HepG2 (cell line): Measurements from ENCODE around the gene ARHGAP35. TPM values are rescaled to one million over a fixed set of nuclear protein-coding genes. Genes with fewer than 3 reads are reported as not detected.

ENCODE experiments used
- CBX5 ChIP-seq: sonication (generic); formaldehyde crosslinking; IDR thresholded peaks from 2 replicates; pipeline ENCODE4 v1.4.0; 2020; ENCODE audit warnings: missing genetic modification reagents, borderline replicate concordance
- DNMT1 ChIP-seq: sonication (generic); formaldehyde crosslinking; IDR thresholded peaks from 2 replicates; pipeline ENCODE4 v1.5.1; 2020; ENCODE audit warnings: mild to moderate bottlenecking, missing genetic modification reagents
- EHMT2 ChIP-seq: fragments of 200-600 bp; sonication (generic); IDR thresholded peaks from 2 replicates; pipeline ENCODE4 v1.7.0; 2017; ENCODE audit warnings: antibody characterized with exemption, low read depth, low read length, borderline replicate concordance
- FOXJ3 ChIP-seq: sonication (generic); formaldehyde crosslinking; IDR thresholded peaks from 2 replicates; pipeline ENCODE4 v1.4.0; 2020; ENCODE audit warnings: missing genetic modification reagents, mild to moderate bottlenecking, borderline replicate concordance
- NCOA2 ChIP-seq: sonication (generic); formaldehyde crosslinking; IDR thresholded peaks from 2 replicates; pipeline ENCODE4 v1.8.0; 2022; ENCODE audit warnings: inconsistent platforms
- NFATC3 ChIP-seq: sonication (generic); formaldehyde crosslinking; IDR thresholded peaks from 2 replicates; pipeline ENCODE4 v1.5.1; 2020; ENCODE audit warnings: mild to moderate bottlenecking, missing genetic modification reagents
- RXRB ChIP-seq: IDR thresholded peaks from 2 replicates; pipeline ENCODE4 v1.6.1; 2016; ENCODE audit warnings: borderline replicate concordance, missing genetic modification reagents, missing compliant biosample characterization
- SMYD3 ChIP-seq: sonication (generic); formaldehyde crosslinking; IDR thresholded peaks from 2 replicates; pipeline ENCODE4 v1.8.1; 2023; ENCODE audit warnings: mild to moderate bottlenecking, missing genetic modification reagents
- SSRP1 ChIP-seq: IDR thresholded peaks from 2 replicates; pipeline ENCODE4 v1.6.1; 2016; ENCODE audit warnings: control low read depth
- ZFP90 ChIP-seq: sonication (generic); formaldehyde crosslinking; IDR thresholded peaks from 2 replicates; pipeline ENCODE4 v1.8.0; 2022; ENCODE audit warnings: missing genetic modification reagents, mild to moderate bottlenecking, inconsistent platforms, borderline replicate concordance
- ZNF724P ChIP-seq: sonication (generic); formaldehyde crosslinking; IDR thresholded peaks from 2 replicates; pipeline ENCODE4 v1.8.0; 2022; ENCODE audit warnings: missing genetic modification reagents, borderline replicate concordance
- polyA plus RNA-seq, 8 experiments: library from polyadenylated mRNA; depleted of rRNA in 3 of 8; stranded (reverse) in 7 of 8; unstranded in 1 of 8; fragments of >200 nt; fragmentation: Illumina TruSeq in 4 of 8; extraction: Trizol in 4 of 8; gene quantifications; 2 replicates each; pipeline versions ENCODE4 v1.2.1 to v1.2.3, GENCODE V29; 2011 to 2016; ENCODE audit warnings: low read depth in 4 of 8, missing spikeins in 1 of 8, mixed read lengths in 1 of 8; ENCODE audit not compliant: insufficient read depth in 1 of 8
- total RNA-seq, 5 experiments: library from RNA; depleted of rRNA; stranded (reverse); fragments of >200 nt; fragmentation: Illumina TruSeq; extraction: Trizol; gene quantifications; 2 replicates each; pipeline ENCODE4 v1.2.3, GENCODE V29; 2016; ENCODE audit warnings: low read depth in 1 of 5
- TF ChIP-seq, protein P1 (sequence below): sonication (generic); formaldehyde crosslinking; IDR thresholded peaks from 2 replicates; pipeline ENCODE4 v1.5.0; 2020; ENCODE audit warnings: mild to moderate bottlenecking, missing genetic modification reagents
- TF ChIP-seq, protein P2 (sequence below): sonication (generic); formaldehyde crosslinking; IDR thresholded peaks from 2 replicates; pipeline ENCODE4 v1.8.0; 2022; ENCODE audit warnings: missing genetic modification reagents, mild to moderate bottlenecking, borderline replicate concordance
- TF ChIP-seq, protein P3 (sequence below), 2 experiments: fragments of 450-650 bp in 1 of 2; sonication (generic) in 1 of 2; formaldehyde crosslinking in 1 of 2; IDR thresholded peaks; 2 replicates each; pipeline versions ENCODE4 v1.6.1 to v1.8.0; 2016 to 2022; ENCODE audit warnings: antibody characterized with exemption in 1 of 2, mild to moderate bottlenecking in 1 of 2, missing genetic modification reagents in 1 of 2
- TF ChIP-seq, protein P4 (sequence below): sonication (generic); formaldehyde crosslinking; IDR thresholded peaks from 2 replicates; pipeline ENCODE4 v1.8.1; 2023; ENCODE audit warnings: mild to moderate bottlenecking, missing genetic modification reagents

ARHGAP35 gene
- total and polyA plus RNA-seq, 2 of the 13 experiments (the other 11 are each of a cell fraction or from before 2014, with no cell fraction given), result 30.1 to 30.2 TPM

DNA sequence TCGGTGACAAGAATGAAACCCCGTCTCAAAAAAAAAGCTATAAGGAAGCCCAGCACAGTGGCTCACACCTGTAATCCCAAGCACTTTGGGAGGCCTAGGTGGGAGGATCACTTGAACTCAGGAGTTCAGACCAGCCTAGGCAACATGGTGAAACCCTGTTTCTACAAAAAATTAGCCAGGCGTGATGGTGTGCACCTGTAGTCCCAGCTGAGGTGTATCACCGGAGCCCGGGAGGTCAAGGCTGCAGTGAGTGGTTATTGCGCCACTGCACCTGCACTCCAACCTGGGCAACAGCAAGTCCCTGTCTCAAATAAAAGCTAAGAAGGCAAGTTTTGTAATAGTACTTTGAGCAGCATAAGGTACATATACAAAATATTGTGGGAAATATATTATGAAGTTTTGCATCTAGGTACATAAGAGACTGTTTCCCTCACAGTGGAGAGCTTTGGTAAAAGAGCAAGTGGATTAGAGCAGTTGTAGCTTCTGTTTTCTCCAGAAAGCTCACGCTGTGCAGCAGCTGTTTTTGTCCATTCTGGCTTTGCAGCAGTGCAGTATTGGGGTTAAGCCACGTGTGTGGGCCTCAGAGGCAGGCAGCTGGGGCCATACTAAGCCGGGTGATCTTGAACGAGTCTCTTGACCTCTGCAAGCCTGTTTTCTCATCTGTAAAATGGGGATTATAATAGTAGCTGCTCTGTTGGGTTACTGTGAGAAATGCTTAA is 35.4 kb downstream of the ARHGAP35 start (continued):
- TF ChIP-seq, protein P1, sequence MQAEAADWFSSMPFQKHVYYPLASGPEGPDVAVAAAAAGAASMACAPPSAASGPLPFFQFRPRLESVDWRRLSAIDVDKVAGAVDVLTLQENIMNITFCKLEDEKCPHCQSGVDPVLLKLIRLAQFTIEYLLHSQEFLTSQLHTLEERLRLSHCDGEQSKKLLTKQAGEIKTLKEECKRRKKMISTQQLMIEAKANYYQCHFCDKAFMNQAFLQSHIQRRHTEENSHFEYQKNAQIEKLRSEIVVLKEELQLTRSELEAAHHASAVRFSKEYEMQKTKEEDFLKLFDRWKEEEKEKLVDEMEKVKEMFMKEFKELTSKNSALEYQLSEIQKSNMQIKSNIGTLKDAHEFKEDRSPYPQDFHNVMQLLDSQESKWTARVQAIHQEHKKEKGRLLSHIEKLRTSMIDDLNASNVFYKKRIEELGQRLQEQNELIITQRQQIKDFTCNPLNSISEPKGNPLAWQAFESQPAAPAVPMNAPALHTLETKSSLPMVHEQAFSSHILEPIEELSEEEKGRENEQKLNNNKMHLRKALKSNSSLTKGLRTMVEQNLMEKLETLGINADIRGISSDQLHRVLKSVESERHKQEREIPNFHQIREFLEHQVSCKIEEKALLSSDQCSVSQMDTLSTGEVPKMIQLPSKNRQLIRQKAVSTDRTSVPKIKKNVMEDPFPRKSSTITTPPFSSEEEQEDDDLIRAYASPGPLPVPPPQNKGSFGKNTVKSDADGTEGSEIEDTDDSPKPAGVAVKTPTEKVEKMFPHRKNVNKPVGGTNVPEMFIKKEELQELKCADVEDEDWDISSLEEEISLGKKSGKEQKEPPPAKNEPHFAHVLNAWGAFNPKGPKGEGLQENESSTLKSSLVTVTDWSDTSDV (CRISPR knock-in tag), result no peak
- peak; percentile 34; the same call in 1 of the 2 replicates for TF ChIP-seq FOXJ3 (CRISPR knock-in tag)
- no peak for TF ChIP-seq ZFP90 (CRISPR knock-in tag)
- no peak for TF ChIP-seq DNMT1 (CRISPR knock-in tag)
- TF ChIP-seq, protein P2, sequence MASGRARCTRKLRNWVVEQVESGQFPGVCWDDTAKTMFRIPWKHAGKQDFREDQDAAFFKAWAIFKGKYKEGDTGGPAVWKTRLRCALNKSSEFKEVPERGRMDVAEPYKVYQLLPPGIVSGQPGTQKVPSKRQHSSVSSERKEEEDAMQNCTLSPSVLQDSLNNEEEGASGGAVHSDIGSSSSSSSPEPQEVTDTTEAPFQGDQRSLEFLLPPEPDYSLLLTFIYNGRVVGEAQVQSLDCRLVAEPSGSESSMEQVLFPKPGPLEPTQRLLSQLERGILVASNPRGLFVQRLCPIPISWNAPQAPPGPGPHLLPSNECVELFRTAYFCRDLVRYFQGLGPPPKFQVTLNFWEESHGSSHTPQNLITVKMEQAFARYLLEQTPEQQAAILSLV (CRISPR knock-in tag), result no peak
- no peak for TF ChIP-seq NFATC3 (CRISPR knock-in tag)
- no peak for TF ChIP-seq EHMT2
- TF ChIP-seq, protein P3, sequence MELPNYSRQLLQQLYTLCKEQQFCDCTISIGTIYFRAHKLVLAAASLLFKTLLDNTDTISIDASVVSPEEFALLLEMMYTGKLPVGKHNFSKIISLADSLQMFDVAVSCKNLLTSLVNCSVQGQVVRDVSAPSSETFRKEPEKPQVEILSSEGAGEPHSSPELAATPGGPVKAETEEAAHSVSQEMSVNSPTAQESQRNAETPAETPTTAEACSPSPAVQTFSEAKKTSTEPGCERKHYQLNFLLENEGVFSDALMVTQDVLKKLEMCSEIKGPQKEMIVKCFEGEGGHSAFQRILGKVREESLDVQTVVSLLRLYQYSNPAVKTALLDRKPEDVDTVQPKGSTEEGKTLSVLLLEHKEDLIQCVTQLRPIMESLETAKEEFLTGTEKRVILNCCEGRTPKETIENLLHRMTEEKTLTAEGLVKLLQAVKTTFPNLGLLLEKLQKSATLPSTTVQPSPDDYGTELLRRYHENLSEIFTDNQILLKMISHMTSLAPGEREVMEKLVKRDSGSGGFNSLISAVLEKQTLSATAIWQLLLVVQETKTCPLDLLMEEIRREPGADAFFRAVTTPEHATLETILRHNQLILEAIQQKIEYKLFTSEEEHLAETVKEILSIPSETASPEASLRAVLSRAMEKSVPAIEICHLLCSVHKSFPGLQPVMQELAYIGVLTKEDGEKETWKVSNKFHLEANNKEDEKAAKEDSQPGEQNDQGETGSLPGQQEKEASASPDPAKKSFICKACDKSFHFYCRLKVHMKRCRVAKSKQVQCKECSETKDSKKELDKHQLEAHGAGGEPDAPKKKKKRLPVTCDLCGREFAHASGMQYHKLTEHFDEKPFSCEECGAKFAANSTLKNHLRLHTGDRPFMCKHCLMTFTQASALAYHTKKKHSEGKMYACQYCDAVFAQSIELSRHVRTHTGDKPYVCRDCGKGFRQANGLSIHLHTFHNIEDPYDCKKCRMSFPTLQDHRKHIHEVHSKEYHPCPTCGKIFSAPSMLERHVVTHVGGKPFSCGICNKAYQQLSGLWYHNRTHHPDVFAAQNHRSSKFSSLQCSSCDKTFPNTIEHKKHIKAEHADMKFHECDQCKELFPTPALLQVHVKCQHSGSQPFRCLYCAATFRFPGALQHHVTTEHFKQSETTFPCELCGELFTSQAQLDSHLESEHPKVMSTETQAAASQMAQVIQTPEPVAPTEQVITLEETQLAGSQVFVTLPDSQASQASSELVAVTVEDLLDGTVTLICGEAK (IDR thresholded peaks at IDR 0.05), result no peak
- TF ChIP-seq, protein P3 (CRISPR knock-in tag; IDR thresholded peaks at IDR 0.05), result no peak
- TF ChIP-seq, protein P4, sequence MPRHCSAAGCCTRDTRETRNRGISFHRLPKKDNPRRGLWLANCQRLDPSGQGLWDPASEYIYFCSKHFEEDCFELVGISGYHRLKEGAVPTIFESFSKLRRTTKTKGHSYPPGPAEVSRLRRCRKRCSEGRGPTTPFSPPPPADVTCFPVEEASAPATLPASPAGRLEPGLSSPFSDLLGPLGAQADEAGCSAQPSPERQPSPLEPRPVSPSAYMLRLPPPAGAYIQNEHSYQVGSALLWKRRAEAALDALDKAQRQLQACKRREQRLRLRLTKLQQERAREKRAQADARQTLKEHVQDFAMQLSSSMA, result 0 out of 2 replicates have a peak, but pooled peaks have one; percentile 34
- 0 out of 2 replicates have a peak, but pooled peaks have one; percentile 32 for TF ChIP-seq NCOA2 (CRISPR knock-in tag)
- no peak; the same call in 1 of the 2 replicates for TF ChIP-seq CBX5 (CRISPR knock-in tag)
- no peak for TF ChIP-seq SSRP1 (CRISPR knock-in tag)
- no peak for TF ChIP-seq ZNF724P
- TF ChIP-seq RXRB (CRISPR knock-in tag), result peak; percentile 43; the same call in 1 of the 2 replicates
- TF ChIP-seq SMYD3 (CRISPR knock-in tag), result no peak
